GM18520 (cell line): Measurements from ENCODE around the gene SLBP.

ENCODE experiments used
- ATAC-seq: cut with Tn5 transposase; IDR thresholded peaks from one replicate; pipeline ENCODE4 v1.9.1; 2021; ENCODE audit not compliant: unreplicated experiment

SLBP gene

DNA sequence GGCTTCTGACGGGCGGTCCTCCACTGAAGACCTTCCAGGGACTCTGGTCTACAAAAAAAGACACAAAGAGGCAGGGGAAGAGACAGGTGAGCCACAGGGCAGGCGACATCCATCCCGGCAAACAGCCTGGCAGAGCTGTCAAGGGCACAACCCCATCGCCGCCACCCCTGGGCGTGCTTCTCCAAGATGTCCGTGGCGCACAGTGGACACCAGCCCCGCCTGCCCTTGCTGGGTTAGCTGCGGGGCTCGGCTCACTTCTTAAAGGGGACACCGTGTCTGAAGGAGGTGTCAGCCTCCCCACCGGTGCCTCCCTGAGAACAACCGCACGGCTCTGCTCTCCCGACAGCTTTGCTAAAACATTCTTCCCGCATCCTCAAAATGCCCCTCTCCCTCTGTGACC lies 56.4 kb downstream of the SLBP start:
- no peak for ATAC-seq

DNA sequence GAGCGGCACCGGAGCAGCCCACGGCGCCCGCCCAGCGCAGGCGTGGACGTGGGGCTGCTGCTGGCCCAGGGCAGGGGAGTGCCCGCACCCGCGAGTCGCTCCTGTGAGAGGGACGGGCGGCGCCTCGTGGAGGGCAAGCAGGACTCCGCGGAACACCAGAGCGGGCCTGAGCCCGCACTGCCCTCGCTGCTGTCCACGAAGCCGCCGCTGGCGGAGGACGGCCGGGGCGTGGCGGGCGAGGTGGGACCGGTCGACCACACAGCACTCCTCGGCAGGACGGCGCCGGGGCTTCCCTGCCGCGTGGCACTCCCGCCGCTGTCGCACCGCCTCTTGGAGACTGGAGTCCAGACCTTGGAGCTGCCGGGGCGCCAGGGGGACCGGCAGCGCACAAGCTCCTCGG lies 57.0 kb downstream of the SLBP start:
- no peak for ATAC-seq

DNA sequence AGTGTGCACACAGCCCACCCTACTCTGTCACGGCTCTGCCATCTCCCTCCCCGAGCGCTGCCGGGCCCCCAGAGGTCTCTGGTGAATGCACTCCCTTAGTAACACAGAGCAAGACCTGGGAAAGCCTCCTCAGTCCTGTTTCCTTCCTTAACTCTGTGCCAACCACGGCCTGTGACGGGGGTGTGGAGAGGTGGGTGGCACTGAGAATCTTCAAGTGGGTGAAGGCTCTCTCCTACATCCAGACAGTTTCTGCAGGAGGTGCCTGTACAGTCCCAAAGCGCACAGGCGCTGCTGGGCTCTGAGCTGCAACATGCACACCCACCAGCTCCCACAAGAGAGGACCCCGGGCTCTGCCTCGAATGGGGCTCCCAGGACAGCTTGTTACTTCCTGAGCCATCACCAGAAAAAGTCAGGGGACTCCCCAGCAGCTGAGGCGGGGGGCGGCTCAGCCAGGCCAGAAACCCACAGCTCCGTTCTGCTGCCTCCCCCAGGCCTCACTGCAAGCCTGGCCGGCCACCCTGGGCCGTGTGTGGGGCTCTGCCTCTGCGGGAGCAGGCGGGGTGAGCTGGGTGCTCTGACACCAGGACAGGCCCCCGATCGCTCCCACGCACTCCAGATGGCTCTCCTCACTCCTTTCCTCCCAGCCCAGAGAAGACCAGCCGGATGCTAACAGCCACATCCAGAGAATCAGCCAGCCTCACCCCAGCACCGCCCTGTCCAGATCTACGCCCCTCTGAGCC lies 57.7 kb downstream of the SLBP start:
- no peak for ATAC-seq

DNA sequence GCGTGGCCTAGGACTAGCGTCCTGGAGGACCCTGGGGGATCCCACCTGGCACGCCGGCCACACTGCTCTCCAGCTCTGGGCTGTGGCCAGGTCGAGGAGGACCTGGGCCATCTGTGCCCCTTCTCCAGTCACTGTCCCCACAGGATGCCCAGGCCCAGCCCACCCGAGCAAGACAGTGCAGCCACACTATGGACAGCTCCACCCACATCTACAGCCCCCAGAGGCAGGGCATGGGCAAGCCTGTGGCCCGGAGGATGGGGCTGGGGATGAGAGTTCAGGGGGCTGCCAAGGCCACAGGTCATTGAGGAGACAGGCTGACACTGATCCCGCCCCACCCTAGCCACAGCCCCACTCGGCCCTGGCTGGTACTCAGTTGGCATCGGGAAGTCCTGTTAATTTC lies 58.3 kb downstream of the SLBP start:
- ATAC-seq = no peak

DNA sequence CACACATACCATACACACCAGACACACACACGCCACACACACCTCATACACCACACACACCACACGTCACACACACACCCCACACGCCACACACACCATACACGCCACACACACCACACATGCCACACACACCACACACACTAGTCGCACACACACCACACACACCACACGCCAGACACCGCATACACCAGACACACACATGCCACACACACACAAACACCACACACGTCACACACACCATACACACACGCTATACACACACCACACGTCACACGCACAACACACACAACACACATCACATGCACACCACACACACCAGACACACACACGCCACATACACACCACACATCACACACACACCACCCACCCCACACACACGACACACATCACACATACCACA lies 60.0 kb downstream of the SLBP start:
- no peak for ATAC-seq

DNA sequence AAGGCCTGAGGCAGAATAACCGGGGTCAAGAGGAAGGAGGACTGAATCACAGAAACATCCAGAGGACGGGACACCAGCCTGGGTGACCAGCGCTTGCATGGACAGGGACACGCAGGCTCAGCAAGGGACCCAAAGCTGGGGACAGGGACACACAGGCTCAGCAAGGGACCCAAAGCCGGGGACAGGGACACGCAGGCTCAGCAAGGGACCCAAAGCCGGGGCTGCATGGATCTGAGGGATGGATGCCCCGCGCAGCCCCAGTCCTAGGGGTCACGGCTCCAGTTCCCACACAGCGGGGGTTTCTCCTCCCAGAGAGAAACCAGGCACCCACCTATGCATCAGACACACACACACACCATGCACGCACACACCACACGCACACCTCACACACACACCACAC lies 60.5 kb downstream of the SLBP start:
- no peak for ATAC-seq

DNA sequence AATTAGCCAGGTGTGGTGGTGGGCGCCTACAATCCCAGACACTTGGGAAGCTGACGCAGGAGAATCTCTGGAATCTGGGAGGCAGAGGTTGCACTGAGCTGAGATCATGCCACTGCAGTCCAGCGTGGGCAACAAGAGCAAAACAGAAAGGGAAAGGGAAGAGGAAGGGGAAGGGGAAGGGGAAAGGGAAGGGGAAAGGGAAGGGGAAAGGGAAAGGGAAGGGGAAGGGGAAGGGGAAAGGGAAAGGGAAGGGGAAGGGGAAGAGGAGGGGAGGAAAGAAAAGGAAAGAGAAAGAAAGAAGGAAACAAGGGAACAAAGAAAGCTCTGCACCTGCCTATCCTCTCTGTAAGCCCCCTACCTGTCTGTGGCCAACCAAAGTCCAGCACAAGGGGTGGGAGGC lies 63.2 kb downstream of the SLBP start:
- no peak for ATAC-seq

DNA sequence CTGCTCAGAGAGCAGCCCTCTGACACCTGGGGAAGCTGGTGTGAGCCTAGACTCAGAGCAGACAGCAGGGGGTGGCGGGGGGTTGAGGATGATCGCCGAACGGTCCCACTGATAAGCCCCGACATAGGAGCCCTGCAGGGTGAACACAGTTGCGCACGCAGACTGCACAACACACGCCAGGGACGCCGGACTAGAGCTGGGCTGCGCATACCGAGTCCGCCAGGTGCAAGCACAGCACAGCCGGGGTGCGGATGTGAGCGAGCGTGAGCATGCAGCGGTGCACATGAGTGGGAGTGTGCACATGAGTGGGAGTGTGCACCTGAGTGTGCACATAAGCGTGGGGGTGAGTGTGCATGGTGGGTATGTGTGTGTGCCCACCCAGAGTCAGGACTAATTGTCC lies 64.7 kb downstream of the SLBP start:
- ATAC-seq = no peak

DNA sequence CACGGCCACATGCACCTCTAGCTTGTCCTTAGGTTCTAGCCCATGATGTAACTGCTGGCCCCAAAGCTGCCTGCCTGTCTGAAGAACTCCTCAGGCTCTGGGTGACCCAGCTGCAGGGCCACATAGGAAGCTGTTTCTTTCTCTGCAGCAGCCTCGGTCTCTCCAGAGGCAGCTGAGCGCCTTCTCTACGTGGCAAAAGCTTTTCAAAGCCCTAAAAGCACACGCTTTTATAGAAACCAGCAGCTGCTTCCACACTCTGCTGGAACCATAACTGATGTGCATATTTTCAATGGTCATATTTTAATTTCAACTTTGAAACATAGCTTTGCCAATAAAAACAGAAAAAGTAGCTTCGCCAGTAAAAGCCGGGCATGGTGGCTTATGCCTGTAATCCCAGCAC lies 65.4 kb downstream of the SLBP start:
- no peak for ATAC-seq

DNA sequence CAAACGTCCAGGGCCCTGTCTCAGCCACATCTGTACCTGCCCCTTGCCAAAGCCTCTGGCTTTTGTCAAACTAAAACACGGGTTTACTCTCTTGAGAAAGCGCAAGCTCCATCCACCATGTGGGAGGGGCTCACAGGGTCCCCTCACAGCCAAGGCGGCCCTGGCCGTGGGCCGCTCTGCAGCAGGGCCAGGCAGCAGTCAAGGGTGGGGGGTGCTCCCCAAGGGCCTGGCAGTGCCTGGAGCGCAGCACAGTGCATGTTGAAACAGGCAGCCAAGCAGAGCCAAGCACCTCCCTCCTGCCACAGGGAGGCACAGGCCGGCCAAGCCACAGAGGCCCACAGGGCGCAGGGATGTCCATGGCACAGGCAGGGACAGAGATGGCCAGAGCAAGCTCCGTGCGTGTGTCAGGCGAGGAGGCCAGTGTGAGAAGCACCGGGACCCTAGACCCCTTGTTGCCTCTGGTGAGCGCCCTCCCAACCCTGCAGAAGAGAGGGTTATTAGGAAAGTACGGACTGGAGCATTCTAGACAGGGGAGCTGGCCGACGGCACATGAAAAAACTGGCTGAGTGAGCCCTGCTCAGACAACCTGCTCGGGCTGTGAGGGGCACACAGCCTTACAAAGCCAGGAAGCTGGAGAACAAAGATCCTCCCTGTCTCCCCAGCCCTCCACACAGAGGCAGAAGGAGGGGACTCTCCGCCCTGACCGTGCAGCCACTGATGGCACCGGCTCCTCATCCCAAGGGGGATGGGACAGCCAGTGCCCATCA lies 67.0 kb downstream of the SLBP start:
- no peak for ATAC-seq

DNA sequence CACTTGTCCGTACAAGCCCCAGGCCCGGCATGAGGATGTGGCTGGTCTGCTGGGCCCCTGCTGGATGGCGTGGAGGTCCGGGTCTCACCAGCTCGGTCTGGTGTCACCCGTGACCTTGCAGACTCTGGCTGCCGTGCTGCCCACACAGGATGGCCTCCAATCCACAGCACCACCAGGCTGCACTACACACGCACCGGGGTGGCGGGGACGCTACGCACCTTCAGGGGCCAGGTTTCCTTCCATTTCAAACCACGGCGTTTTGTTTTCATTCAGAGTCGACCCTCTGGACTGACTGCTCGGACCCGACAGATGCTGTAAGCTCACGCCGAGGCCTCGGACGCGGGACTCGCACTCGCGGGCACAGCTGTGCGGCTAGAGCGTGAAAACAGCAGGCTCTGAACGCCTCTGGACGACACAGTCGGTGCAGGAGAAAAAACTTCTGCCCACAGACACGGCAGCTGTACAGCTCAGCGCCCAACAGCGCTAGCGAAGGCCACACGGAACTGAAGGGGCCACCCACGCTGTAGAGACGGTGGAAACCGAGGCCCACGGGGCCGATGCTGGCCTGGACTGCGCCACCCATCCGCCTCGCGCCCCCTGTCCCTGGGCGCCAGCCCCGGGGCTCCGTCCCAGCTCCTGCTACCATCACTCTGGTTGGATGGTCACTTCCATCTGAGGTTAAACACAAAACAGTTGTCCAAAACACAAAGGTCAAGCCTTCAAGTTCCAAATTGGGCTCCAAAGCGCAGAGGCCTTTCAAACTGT lies 68.0 kb downstream of the SLBP start:
- no peak for ATAC-seq
